Caco-2 (cell line): ENCODE results near the gene TRPM4. TPM values are rescaled to one million over a fixed set of nuclear protein-coding genes. Genes with fewer than 3 reads are reported as not detected.

ENCODE experiments used
- BruUV-seq: library from RNA; stranded (reverse); fragments of 400-500 nt; replicated peaks from 2 replicates; lab custom pipeline; 2021; lab: Mats Ljungman, UMichigan
- CTCF ChIA-PET: fragments of 300-600 bp; sonication (Branson Sonifier 250); formaldehyde crosslinking; loops from one replicate; lab custom pipeline; 2022; ENCODE audit warnings: antibody characterized with exemption; lab: Charles Lee
- POLR2A ChIA-PET: fragments of 300-600 bp; sonication (Branson Sonifier 250); formaldehyde crosslinking; loops from one replicate; lab custom pipeline; 2022; ENCODE audit warnings: antibody characterized with exemption; lab: Charles Lee
- DNase-seq, 2 experiments: peaks; one replicate each; pipeline versions ENCODE4 v3.0.0 to v3.0.0-alpha.2; 2020 to 2022
- H3K27me3 ChIP-seq: replicated peaks from 2 replicates; pipeline ENCODE4 v1.6.0; 2011; ENCODE audit warnings: low read length; ENCODE audit not compliant: control insufficient read depth, insufficient read depth
- H3K36me3 ChIP-seq: 2 replicates; pipeline ENCODE4 v1.5.1; 2011; ENCODE audit warnings: low read length; ENCODE audit not compliant: control insufficient read depth, insufficient read depth
- H3K4me1 ChIP-seq: fragments of 250-450 bp; sonication (Bioruptor Pico); 2 replicates; pipeline ENCODE4 v1.5.1; 2020; ENCODE audit warnings: mild to moderate bottlenecking
- H3K4me3 ChIP-seq: 2 replicates; pipeline ENCODE4 v1.5.1; 2011; ENCODE audit warnings: low read depth, mild to moderate bottlenecking, control low read depth, low read length
- H3K9me3 ChIP-seq: fragments of 250-450 bp; sonication (Bioruptor Pico); 2 replicates; pipeline ENCODE4 v1.5.1; 2020; ENCODE audit warnings: mild to moderate bottlenecking, moderate library complexity
- H3K27ac Mint-ChIP-seq: one replicate; pipeline ENCODE4 v1.8.0; 2022; ENCODE audit warnings: mixed read lengths; ENCODE audit not compliant: unreplicated experiment
- H3K27me3 Mint-ChIP-seq: one replicate; pipeline ENCODE4 v1.8.0; 2022; ENCODE audit warnings: mixed read lengths; ENCODE audit not compliant: insufficient read depth, unreplicated experiment
- H3K36me3 Mint-ChIP-seq: one replicate; pipeline ENCODE4 v1.8.0; 2022; ENCODE audit warnings: mild to moderate bottlenecking, mixed read lengths; ENCODE audit not compliant: insufficient read depth, unreplicated experiment
- H3K4me1 Mint-ChIP-seq: one replicate; pipeline ENCODE4 v1.8.0; 2022; ENCODE audit warnings: low read depth, mixed read lengths; ENCODE audit not compliant: unreplicated experiment
- H3K4me3 Mint-ChIP-seq: one replicate; pipeline ENCODE4 v1.8.0; 2022; ENCODE audit warnings: mild to moderate bottlenecking, moderate library complexity, mixed read lengths; ENCODE audit not compliant: unreplicated experiment
- H3K9me3 Mint-ChIP-seq: one replicate; pipeline ENCODE4 v1.8.0; 2022; ENCODE audit warnings: mixed read lengths; ENCODE audit not compliant: unreplicated experiment
- CTCF ChIP-seq, 2 experiments: fragments of 200-600 bp in 1 of 2; IDR thresholded peaks; 1 replicate in 1 of 2; 2 replicates in 1 of 2; pipeline versions ENCODE4 v1.5.1 to v1.8.0; 2011 to 2022; ENCODE audit warnings: antibody characterized with exemption in 1 of 2, control low read depth in 1 of 2, inconsistent platforms in 1 of 2, low read depth in 1 of 2, low read length in 1 of 2, mild to moderate bottlenecking in 1 of 2, moderate library complexity in 1 of 2; ENCODE audit not compliant: insufficient read depth in 1 of 2, severe bottlenecking in 1 of 2, unreplicated experiment in 1 of 2
- intact Hi-C: fragments of 100-400 bp; cut with micrococcal nuclease; formaldehyde crosslinking; loops from one replicate; pipeline ENCODE4 v1.10.0; 2022; ENCODE audit not compliant: unreplicated experiment
- total RNA-seq: library from RNA; stranded (reverse); gene quantifications from 2 replicates; pipeline ENCODE4 v1.2.3, GENCODE V29; 2022

TRPM4 gene
- total RNA-seq, 1 experiment from 2014 or later, result 27.8 TPM

DNA sequence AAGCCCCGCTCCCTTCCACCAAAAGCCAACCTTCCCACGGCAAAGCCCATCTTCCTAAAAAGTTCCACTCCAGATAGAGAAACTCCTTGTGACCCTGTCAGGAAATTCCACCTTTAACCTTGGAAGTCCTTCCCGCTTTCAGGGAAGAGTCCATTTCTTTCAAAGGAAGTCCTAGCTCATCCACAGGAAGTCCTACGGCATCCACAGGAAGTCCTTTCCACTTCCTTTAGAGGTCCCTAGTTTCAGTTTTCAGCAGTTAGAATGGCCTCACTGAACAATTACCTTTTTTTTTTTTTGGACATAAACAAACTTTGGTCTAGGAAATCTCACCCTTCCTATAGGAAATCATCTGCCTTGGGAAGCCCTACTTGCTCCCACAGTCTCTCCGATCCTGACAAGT lies 31.7 kb downstream of the TRPM4 start:
- Mint-ChIP-seq H3K27me3 (no peaks in the 10 kb centered on the region), H3K4me3 (no peak overlapping the region), H3K27ac (no peak overlapping the region), H3K9me3 (peaks cover 3% of the 10 kb centered on the region), H3K4me1 (no peaks in the 10 kb centered on the region), H3K36me3 (peaks cover 27% of the 10 kb centered on the region)
- DNase-seq, result no peak
- TF ChIP-seq CTCF (IDR thresholded peaks at IDR 0.05; ENCODE audit: insufficient read depth in 1 of 2, low read depth in 1 of 2, low read length in 1 of 2, severe bottlenecking in 1 of 2, unreplicated experiment in 1 of 2), result no peak
- intact Hi-C loops, result no loop called here
- Histone ChIP-seq H3K36me3 (no peaks in the 10 kb centered on the region), H3K9me3 (peaks cover 2% of the 10 kb centered on the region; the same call in 1 of the 2 replicates), H3K27me3 (no peaks in the 10 kb centered on the region), H3K4me3 (no peak overlapping the region), H3K4me1 (no peaks in the 10 kb centered on the region)
- CTCF ChIA-PET, result interaction anchor here (0.7 kb wide), 1 partner anchor 140 kb away, joined by 3 read pairs; no protein-coding TSS in a partner anchor
- POLR2A ChIA-PET, result no interaction called here
- BruUV-seq, result no TSS peak

GRCh38 chr19:49190781-49191180 lies 33.2 kb downstream of the TRPM4 start:
- H3K9me3 ChIP-seq, result no peaks in the 10 kb centered on the region
- Mint-ChIP-seq H3K27ac (no peak overlapping the region), H3K4me3 (no peak overlapping the region), H3K4me1 (no peaks in the 10 kb centered on the region), H3K9me3 (no peaks in the 10 kb centered on the region), H3K36me3 (peaks cover 18% of the 10 kb centered on the region), H3K27me3 (no peaks in the 10 kb centered on the region)
- no peak for TF ChIP-seq CTCF (IDR thresholded peaks at IDR 0.05; ENCODE audit: insufficient read depth in 1 of 2, low read depth in 1 of 2, low read length in 1 of 2, severe bottlenecking in 1 of 2, unreplicated experiment in 1 of 2)
- DNase-seq, result no peak
- CTCF ChIA-PET, result no interaction called here
- no peaks in the 10 kb centered on the region for H3K27me3 ChIP-seq
- BruUV-seq, result no TSS peak
- no peaks in the 10 kb centered on the region for H3K4me1 ChIP-seq
- no peaks in the 10 kb centered on the region for H3K36me3 ChIP-seq
- H3K4me3 ChIP-seq, result no peak overlapping the region
- intact Hi-C loops, result no loop called here
- POLR2A ChIA-PET, result no interaction called here

- Mint-ChIP-seq H3K4me3 (no peak overlapping the region), H3K9me3 (no peaks in the 10 kb centered on the region), H3K36me3 (peaks cover 17% of the 10 kb centered on the region), H3K27me3 (no peaks in the 10 kb centered on the region), H3K27ac (no peak overlapping the region), H3K4me1 (no peaks in the 10 kb centered on the region)
- TF ChIP-seq CTCF (IDR thresholded peaks at IDR 0.05; ENCODE audit: insufficient read depth in 1 of 2, low read depth in 1 of 2, low read length in 1 of 2, severe bottlenecking in 1 of 2, unreplicated experiment in 1 of 2), result no peak
- Histone ChIP-seq H3K4me3 (no peak overlapping the region), H3K9me3 (no peaks in the 10 kb centered on the region), H3K36me3 (no peaks in the 10 kb centered on the region), H3K4me1 (no peaks in the 10 kb centered on the region), H3K27me3 (no peaks in the 10 kb centered on the region)
- intact Hi-C loops, result no loop called here
- BruUV-seq, result no TSS peak
- ChIA-PET CTCF (interaction anchor here (0.5 kb wide), 1 partner anchor 72 kb away, joined by 7 read pairs; no protein-coding TSS in a partner anchor), POLR2A (no interaction called here)
- DNase-seq, result no peak
Measured at GRCh38 chr19:49193822-49194394, 36.3 kb downstream of the TRPM4 start.
